GM18951 (cell line): ENCODE results near the gene APOBEC3C.

ENCODE experiments used
- POLR2A ChIP-seq: IDR thresholded peaks from 4 replicates; pipeline ENCODE4 v1.6.1; 2011; ENCODE audit warnings: mild to moderate bottlenecking; ENCODE audit not compliant: insufficient read length, insufficient read depth; ENCODE audit errors: extremely low read depth
- in situ Hi-C: fragments of 300-500 bp; cut with MboI; formaldehyde crosslinking; loops from one replicate; pipeline ENCODE4 v1.12.0; 2022; ENCODE audit warnings: low sequenced_read_pairs, mixed read lengths, inconsistent platforms; ENCODE audit not compliant: unreplicated experiment

APOBEC3C gene

DNA sequence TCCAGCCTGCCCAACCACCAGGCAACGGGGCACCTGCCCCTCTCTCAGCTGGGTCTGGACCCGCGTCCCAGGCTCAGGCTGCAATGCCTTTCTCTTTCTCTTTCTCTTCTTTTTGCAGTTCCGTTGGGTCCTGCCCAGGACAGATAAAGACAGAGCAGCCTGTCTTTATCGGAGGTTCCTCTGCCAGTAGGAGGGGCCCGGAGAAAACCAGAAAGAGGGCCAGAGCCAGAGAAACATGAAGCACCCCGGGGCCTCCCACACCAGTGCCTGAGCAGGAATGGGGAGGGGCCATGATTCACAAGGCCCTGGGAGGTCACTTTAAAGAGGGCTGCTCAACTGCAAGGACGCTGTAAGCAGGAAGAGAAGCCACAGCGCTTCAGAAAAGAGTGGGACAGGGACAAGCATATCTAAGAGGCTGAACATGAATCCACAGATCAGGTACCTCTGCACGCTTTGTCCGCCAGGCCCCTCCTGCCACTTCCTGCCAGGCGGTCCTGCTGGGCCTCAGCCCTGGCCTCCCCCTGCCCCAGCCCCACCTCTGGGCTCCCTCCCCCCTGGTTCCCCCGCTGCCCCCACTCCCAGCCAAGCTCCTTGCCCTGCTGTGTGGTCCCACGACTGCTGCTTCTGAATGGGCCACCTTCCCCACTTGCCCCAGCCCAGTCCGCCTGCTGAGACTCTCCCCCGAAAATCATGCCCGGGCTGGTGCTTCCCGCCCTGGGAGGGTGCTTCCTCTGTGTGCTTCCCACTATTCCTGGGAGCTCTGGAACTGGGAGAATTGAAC lies at the start of gene APOBEC3C:
APOBEC3C (plus strand) TSS at position 316 of the 781 bp plus-strand sequence; CDS start at position 422, 106 bp downstream.
- in situ Hi-C loops: loop anchor here (5.0 to 25.0 kb wide), 2 partner anchors 108 to 298 kb away; partner anchors contain the start of gene RPL3
- TF ChIP-seq POLR2A: peak; percentile 73

DNA sequence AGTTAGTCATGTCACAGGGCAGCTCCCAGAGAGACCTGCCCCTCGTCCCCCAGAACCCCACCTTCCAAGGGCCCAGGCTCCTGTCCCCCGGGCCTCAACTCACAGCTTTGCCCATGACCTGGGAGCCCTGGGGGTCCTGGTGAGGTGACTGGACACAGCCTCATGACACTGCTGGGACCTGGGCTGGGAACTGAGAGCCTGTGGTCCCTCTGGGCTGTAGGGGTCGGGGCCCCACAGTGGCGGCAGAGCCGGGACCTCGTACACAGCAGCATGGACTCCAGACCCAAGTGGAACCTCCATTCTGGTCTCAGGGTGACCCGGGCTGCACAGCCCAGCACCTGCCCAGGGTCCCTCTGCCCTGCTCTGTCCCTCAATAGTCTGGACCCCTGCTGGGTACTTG lies 49.8 kb upstream of the APOBEC3C start:
- TF ChIP-seq POLR2A: no peak
- in situ Hi-C loops: no loop called here

- in situ Hi-C loops: no loop called here
- TF ChIP-seq POLR2A: no peak
These were observed 49.1 kb upstream of the APOBEC3C start for GRCh38 chr22:38964989-38965388.

GRCh38 chr22:38965614-38966379 lies 48.3 kb upstream of the APOBEC3C start:
- in situ Hi-C loops: no loop called here

DNA sequence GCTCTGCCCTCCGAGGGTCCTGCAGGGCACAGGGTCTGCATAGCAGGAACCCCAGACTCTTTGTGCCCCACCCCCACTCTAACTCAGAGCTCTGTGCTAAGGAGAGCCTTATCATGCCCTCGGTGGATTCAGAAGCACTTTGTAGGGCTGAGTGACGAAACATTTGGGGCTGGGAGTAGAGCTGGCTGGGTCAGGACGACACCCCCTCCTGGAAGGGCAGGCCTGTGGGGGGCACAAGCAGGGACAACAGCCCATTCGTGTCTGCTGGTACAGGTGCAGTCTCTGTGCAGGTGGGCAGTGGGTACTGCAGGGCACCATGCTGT lies 47.7 kb upstream of the APOBEC3C start:
- in situ Hi-C loops: no loop called here
- TF ChIP-seq POLR2A: no peak

More at GRCh38 chr22:38965614-38966379, 48.3 kb upstream of the APOBEC3C start:
- no peak for TF ChIP-seq POLR2A

DNA sequence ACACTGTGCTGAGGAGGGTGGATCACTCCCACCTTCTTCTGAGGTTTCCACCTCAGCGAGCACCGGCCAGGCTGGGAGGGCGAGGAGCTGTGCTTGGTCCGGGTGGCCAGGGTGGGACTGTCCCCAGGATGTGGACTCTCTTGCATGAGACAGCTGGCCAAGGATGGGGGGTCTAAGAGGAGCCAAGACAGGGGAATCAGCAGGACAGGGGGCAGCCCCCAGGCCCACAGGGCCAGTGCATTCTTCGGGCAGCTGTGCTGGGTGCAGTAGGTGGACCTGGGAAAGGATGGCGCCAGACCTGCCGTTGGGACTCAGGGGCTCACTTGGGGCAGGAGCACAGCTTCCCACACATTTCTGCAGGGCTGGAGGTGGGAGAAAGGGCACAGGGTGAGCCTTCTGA lies 47.1 kb upstream of the APOBEC3C start:
- in situ Hi-C loops: no loop called here

DNA sequence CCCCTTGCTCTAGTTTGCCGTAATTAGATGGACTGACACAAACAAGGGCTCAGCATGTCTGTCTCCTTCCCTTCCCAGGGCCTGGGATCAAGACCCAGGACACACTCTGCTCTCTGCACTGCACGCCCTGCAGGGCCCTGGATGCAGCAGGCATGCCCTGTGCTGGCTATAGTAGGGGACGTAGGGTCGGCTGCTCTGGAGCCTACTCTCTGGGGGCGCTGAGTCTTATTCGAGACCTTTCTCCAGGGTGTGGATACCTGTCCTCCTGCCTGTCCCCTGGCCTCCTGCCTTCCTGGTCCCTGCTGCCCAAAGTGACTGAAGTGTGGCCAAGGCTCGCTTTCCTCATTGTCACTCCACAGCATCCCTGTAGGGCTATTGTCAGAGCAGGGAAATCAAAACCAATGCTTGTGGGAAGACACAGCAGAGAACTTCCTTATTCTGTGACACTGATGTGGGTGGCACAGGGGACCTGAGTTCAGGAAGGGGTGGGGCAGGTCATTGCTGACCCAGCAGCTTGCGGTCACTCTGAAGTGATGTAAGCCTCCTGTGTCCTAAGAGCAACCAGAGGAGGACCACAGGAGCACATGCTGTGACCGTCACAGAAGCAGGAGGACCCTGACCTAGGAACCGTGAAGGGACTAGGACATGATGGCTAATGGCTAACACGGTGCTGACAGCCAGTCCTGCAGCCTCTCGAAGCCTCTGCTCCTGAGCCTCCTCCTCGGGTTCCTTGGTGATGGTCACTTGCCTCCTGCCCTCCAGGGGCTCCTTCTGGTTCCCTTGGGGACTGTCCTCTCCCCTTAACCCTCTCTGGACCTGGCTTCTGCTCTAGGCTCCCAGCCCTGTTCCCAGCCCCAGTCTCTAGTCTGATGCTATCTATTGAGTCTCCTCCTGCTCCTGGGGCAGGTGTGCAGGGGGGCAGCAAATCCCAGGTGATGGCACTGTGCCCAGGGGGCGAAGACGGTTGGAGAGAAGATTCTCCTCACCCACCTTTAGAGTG lies 46.3 kb upstream of the APOBEC3C start:
- in situ Hi-C loops: no loop called here
- TF ChIP-seq POLR2A: no peak

More for the DNA sequence above, 47.1 kb upstream of the APOBEC3C start:
- no peak for TF ChIP-seq POLR2A

DNA sequence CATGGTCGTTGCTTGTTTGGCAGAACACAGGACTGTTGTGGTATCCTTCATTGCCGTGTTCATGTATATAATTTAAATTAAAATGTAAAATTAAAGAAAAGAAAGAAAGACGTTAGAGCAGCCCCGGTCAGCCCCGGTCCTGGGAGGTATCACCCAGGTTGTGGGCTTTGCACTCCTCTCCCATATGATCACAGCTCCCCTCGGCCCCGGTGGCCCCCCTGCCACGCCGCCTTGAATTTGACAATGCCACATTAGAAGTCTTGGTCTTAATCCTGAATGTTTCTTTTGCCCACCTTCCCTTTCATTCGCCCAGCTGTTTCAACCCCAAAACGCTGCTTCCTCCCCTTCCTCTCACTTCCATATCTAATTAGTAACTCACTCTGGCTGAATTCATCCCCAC lies 45.3 kb upstream of the APOBEC3C start:
- TF ChIP-seq POLR2A: no peak
- in situ Hi-C loops: no loop called here

GRCh38 chr22:38970551-38970950 lies 43.5 kb upstream of the APOBEC3C start:
- no peak for TF ChIP-seq POLR2A
- in situ Hi-C loops: no loop called here

GRCh38 chr22:38971202-38971601 lies 42.9 kb upstream of the APOBEC3C start:
- in situ Hi-C loops: no loop called here

GRCh38 chr22:38971791-38972190 lies 42.3 kb upstream of the APOBEC3C start:
- TF ChIP-seq POLR2A: no peak

More at GRCh38 chr22:38971202-38971601, 42.9 kb upstream of the APOBEC3C start:
- TF ChIP-seq POLR2A: no peak

GRCh38 chr22:38972558-38972957 lies 41.5 kb upstream of the APOBEC3C start:
- TF ChIP-seq POLR2A: no peak
- in situ Hi-C loops: no loop called here

More at GRCh38 chr22:38971791-38972190, 42.3 kb upstream of the APOBEC3C start:
- in situ Hi-C loops: no loop called here
